ENCODE data around the gene ANAPC15.

GRCh38 chr11:72138821-72139390, 26.4 kb upstream of the ANAPC15 start:
- TF ChIP-seq POLR2A (IDR thresholded peaks at IDR 0.05), result no peak
- TF ChIP-seq CTCF (IDR thresholded peaks at IDR 0.05), result no peak
